Keratinocyte (primary cell): ENCODE measurements around the gene DLK2. TPM values are rescaled to one million over a fixed set of nuclear protein-coding genes. Genes with fewer than 3 reads are reported as not detected.

Experiments
- DNase-seq: peaks from one replicate; pipeline ENCODE4 v3.0.0-alpha.2; 2011; ENCODE audit warnings: low read depth, missing footprints, low spot score
- FAIRE-seq: peaks from 2 replicates; lab custom pipeline; 2011; peaks lifted over from hg19 to GRCh38; lab: Jason Lieb, UNC
- H2AFZ ChIP-seq: 2 replicates; pipeline ENCODE4 v1.6.0; 2012; ENCODE audit warnings: low read length, control low read depth, inconsistent platforms; ENCODE audit not compliant: control insufficient read depth
- H3K27ac ChIP-seq: 2 replicates; pipeline ENCODE4 v1.5.1; 2011; ENCODE audit warnings: low read length; ENCODE audit not compliant: control insufficient read depth, insufficient read depth
- H3K27me3 ChIP-seq: 3 replicates; pipeline ENCODE4 v1.6.0; 2011; ENCODE audit warnings: low read length; ENCODE audit not compliant: control insufficient read depth, insufficient read depth; ENCODE audit errors: extremely low read depth
- H3K36me3 ChIP-seq, 2 experiments: 2 replicates in 1 of 2; 3 replicates in 1 of 2; pipeline ENCODE4 v1.5.1; 2011; ENCODE audit warnings: low read length in 2 of 2, mild to moderate bottlenecking in 1 of 2; ENCODE audit not compliant: control insufficient read depth in 2 of 2, insufficient read depth in 2 of 2; ENCODE audit errors: extremely low read depth in 1 of 2
- H3K4me1 ChIP-seq: 3 replicates; pipeline ENCODE4 v1.5.1; 2011; ENCODE audit warnings: low read length; ENCODE audit not compliant: control insufficient read depth, insufficient read depth; ENCODE audit errors: extremely low read depth
- H3K4me2 ChIP-seq: 3 replicates; pipeline ENCODE4 v1.6.0; 2011; ENCODE audit warnings: low read depth, low read length; ENCODE audit not compliant: control insufficient read depth, insufficient read depth; ENCODE audit errors: extremely low read depth
- H3K4me3 ChIP-seq, 3 experiments: fragments of 200-600 bp in 1 of 3; sonication (generic) in 1 of 3; 2 replicates in 2 of 3; 3 replicates in 1 of 3; pipeline ENCODE4 v1.5.1; 2011 to 2016; ENCODE audit warnings: low read length in 3 of 3, mild to moderate bottlenecking in 3 of 3, control low read depth in 2 of 3, inconsistent platforms in 1 of 3, low read depth in 1 of 3, mixed read lengths in 1 of 3, mixed run types in 1 of 3, moderate library complexity in 1 of 3; ENCODE audit not compliant: control insufficient read depth in 2 of 3, insufficient read depth in 2 of 3; ENCODE audit errors: extremely low read depth in 1 of 3
- H3K79me2 ChIP-seq: 2 replicates; pipeline ENCODE4 v1.6.0; 2012; ENCODE audit warnings: low read length; ENCODE audit not compliant: control insufficient read depth, insufficient read depth
- H3K9ac ChIP-seq: 3 replicates; pipeline ENCODE4 v1.6.0; 2011; ENCODE audit warnings: low read length; ENCODE audit not compliant: control insufficient read depth, insufficient read depth; ENCODE audit errors: extremely low read depth
- H3K9me1 ChIP-seq: 3 replicates; pipeline ENCODE4 v1.6.0; 2011; ENCODE audit warnings: low read length; ENCODE audit not compliant: control insufficient read depth, insufficient read depth; ENCODE audit errors: extremely low read depth
- H3K9me3 ChIP-seq: 2 replicates; pipeline ENCODE4 v1.5.1; 2012; ENCODE audit warnings: low read depth, low read length; ENCODE audit not compliant: control insufficient read depth
- H4K20me1 ChIP-seq: 3 replicates; pipeline ENCODE4 v1.6.0; 2011; ENCODE audit warnings: low read length; ENCODE audit not compliant: control insufficient read depth, insufficient read depth; ENCODE audit errors: extremely low read depth
- EZH2 ChIP-seq: IDR thresholded peaks from one replicate; pipeline ENCODE4 v1.6.1; 2012; ENCODE audit warnings: inconsistent platforms, mild to moderate bottlenecking, low read length, moderate library complexity
- dilution Hi-C: fragments of 300-500 bp; cut with MboI; formaldehyde crosslinking; loops from one replicate; pipeline ENCODE4 v1.7.0; 2020; ENCODE audit warnings: low sequenced_read_pairs; ENCODE audit not compliant: extremely low pct_ligation_motif_present
- polyA plus RNA-seq, 5 experiments: library from polyadenylated mRNA; depleted of rRNA in 3 of 5; stranded (reverse) in 3 of 5; stranded (forward) in 1 of 5; unstranded in 1 of 5; fragments of >200 nt; gene quantifications; 1 replicate in 1 of 5; 2 replicates in 3 of 5; 3 replicates in 1 of 5; pipeline versions ENCODE4 v1.2.1 to v1.2.3, GENCODE V29; 2011 to 2012; ENCODE audit warnings: missing spikeins in 2 of 5, low read depth in 1 of 5, low replicate concordance in 1 of 5
- TF ChIP-seq, protein P1 (sequence below), 3 experiments: IDR thresholded peaks in 1 of 3; conservative IDR thresholded peaks in 1 of 3; optimal IDR thresholded peaks in 1 of 3; 2 replicates in 2 of 3; 3 replicates in 1 of 3; pipeline versions ENCODE3 to v1.5.1; 2011; ENCODE audit warnings: low read length in 3 of 3, mild to moderate bottlenecking in 3 of 3, moderate library complexity in 2 of 3, control low read depth in 1 of 3, inconsistent platforms in 1 of 3; ENCODE audit not compliant: insufficient read depth in 2 of 3; ENCODE audit errors: extremely low read depth in 1 of 3

The DLK2 gene
- polyA plus RNA-seq, 1 donor (not counting 4 experiments of a cell fraction or from before 2014, with no cell fraction given), result 19.8 TPM

GRCh38 chr6:43432009-43432945 is 23.1 kb downstream of the DLK2 start:
- TF ChIP-seq, protein P1, sequence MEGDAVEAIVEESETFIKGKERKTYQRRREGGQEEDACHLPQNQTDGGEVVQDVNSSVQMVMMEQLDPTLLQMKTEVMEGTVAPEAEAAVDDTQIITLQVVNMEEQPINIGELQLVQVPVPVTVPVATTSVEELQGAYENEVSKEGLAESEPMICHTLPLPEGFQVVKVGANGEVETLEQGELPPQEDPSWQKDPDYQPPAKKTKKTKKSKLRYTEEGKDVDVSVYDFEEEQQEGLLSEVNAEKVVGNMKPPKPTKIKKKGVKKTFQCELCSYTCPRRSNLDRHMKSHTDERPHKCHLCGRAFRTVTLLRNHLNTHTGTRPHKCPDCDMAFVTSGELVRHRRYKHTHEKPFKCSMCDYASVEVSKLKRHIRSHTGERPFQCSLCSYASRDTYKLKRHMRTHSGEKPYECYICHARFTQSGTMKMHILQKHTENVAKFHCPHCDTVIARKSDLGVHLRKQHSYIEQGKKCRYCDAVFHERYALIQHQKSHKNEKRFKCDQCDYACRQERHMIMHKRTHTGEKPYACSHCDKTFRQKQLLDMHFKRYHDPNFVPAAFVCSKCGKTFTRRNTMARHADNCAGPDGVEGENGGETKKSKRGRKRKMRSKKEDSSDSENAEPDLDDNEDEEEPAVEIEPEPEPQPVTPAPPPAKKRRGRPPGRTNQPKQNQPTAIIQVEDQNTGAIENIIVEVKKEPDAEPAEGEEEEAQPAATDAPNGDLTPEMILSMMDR (optimal IDR thresholded peaks at IDR 0.05 in 1 of 3, IDR thresholded peaks at IDR 0.05 in 1 of 3, conservative IDR thresholded peaks at IDR 0.05 in 1 of 3; ENCODE audit: extremely low read depth in 1 of 3, insufficient read depth in 2 of 3, low read length in 3 of 3), result no peak
- TF ChIP-seq EZH2, result no peak
- Histone ChIP-seq H3K36me3 (peaks cover 21 to 36% of the 10 kb centered on the region in 2 experiments), H3K9me3 (no peaks in the 10 kb centered on the region), H3K79me2 (peaks cover 35% of the 10 kb centered on the region), H3K4me1 (peaks cover 35% of the 10 kb centered on the region), H2AFZ (no peak overlapping the region), H3K4me2 (no peak overlapping the region), H3K27me3 (no peaks in the 10 kb centered on the region), H3K27ac (no peak overlapping the region), H4K20me1 (no peaks in the 10 kb centered on the region), H3K9ac (no peak overlapping the region), H3K9me1 (no peaks in the 10 kb centered on the region), H3K4me3 (no peak overlapping the region)
- DNase-seq, result no peak
- dilution Hi-C loops, result no loop called here
- FAIRE-seq, result no peak

DNA sequence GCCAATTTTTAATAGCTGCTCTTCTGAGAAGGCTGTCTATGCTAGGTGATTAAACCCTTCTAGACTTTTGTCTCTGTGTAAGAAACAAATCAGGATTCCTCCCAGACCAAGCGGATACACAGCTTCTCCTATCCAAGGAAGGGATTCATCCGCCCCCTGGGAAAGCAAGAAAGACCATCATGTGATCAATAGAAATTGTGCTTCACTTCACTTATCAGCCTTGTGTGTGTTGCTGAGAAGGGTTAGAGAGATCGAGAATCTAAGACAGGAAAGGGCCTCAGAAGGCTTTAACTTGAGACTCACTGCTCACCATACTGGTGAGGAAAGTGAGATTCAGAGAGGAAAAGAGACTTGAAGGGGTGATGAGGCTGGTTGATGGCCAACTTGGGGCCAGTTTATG is 26.5 kb downstream of the DLK2 start:
- no peak overlapping the region for H2AFZ ChIP-seq
- peak overlapping the region; percentile 54 to 96 (median 91) for H3K4me3 ChIP-seq
- H3K36me3 ChIP-seq, result peaks cover 14 to 22% of the 10 kb centered on the region in 2 experiments
- DNase-seq, result no peak
- H3K79me2 ChIP-seq, result peaks cover 35% of the 10 kb centered on the region
- peak overlapping the region; percentile 85 for H3K4me2 ChIP-seq
- H3K4me1 ChIP-seq, result peaks cover 15% of the 10 kb centered on the region
- H3K9me3 ChIP-seq, result no peaks in the 10 kb centered on the region
- H3K27ac ChIP-seq, result peak overlapping the region; percentile 52
- H3K9ac ChIP-seq, result peak overlapping the region; percentile 91
- no peaks in the 10 kb centered on the region for H3K9me1 ChIP-seq
- no peaks in the 10 kb centered on the region for H3K27me3 ChIP-seq
- H4K20me1 ChIP-seq, result no peaks in the 10 kb centered on the region
- dilution Hi-C loops, result no loop called here
- FAIRE-seq, result no peak
- TF ChIP-seq, protein P1 (optimal IDR thresholded peaks at IDR 0.05 in 1 of 3, IDR thresholded peaks at IDR 0.05 in 1 of 3, conservative IDR thresholded peaks at IDR 0.05 in 1 of 3; ENCODE audit: extremely low read depth in 1 of 3, insufficient read depth in 2 of 3, low read length in 3 of 3), result no peak
- no peak for TF ChIP-seq EZH2
